CD4-positive, CD25-positive, alpha-beta regulatory T cell (primary cell): ENCODE data around the gene CDH13. TPM values are rescaled to one million over a fixed set of nuclear protein-coding genes. Genes with fewer than 3 reads are reported as not detected.

Source experiments
- ATAC-seq, 2 donors: fragments of 150-1000 bp; cut with Tn5 transposase; one replicate each; pipeline ENCODE4 v1.10.0; 2021; ENCODE audit warnings: low read depth in 2 of 2, moderate number of reproducible peaks in 2 of 2, moderate library complexity in 1 of 2
- DNase-seq, 3 donors: peaks; one replicate each; pipeline versions ENCODE4 v3.0.0 to v3.0.0-alpha.2; 2012 to 2022; ENCODE audit warnings: mixed read lengths in 1 of 3
- H3K27ac ChIP-seq: one replicate; pipeline ENCODE4 v1.7.0; 2013; ENCODE audit warnings: mild to moderate bottlenecking, low read length; ENCODE audit not compliant: insufficient read depth, poor library complexity, severe bottlenecking
- H3K27me3 ChIP-seq: one replicate; pipeline ENCODE4 v1.7.0; 2013; ENCODE audit warnings: low read length; ENCODE audit not compliant: control insufficient read depth, insufficient read depth
- H3K36me3 ChIP-seq: one replicate; pipeline ENCODE4 v1.7.0; 2013; ENCODE audit warnings: mild to moderate bottlenecking, low read length, moderate library complexity; ENCODE audit not compliant: control insufficient read depth, insufficient read depth
- H3K4me1 ChIP-seq: 2 replicates; pipeline ENCODE4 v1.7.0; 2013; ENCODE audit warnings: mild to moderate bottlenecking, low read length; ENCODE audit not compliant: insufficient read depth, control insufficient read depth, poor library complexity, severe bottlenecking
- H3K4me3 ChIP-seq: one replicate; pipeline ENCODE4 v1.7.0; 2013; ENCODE audit warnings: low read depth, mild to moderate bottlenecking, low read length, moderate library complexity
- H3K9me3 ChIP-seq, 2 experiments: 1 replicate in 1 of 2; 2 replicates in 1 of 2; pipeline ENCODE4 v1.7.0; 2013; ENCODE audit warnings: low read length in 2 of 2, mild to moderate bottlenecking in 1 of 2, moderate library complexity in 1 of 2; ENCODE audit not compliant: control insufficient read depth in 2 of 2
- H3K27ac Mint-ChIP-seq, 3 donors: one replicate each; pipeline ENCODE4 v1.8.0; 2020 to 2022; ENCODE audit warnings: mild to moderate bottlenecking in 3 of 3, mixed read lengths in 3 of 3, moderate library complexity in 2 of 3
- H3K27me3 Mint-ChIP-seq: one replicate; pipeline ENCODE4 v1.8.0; 2022; ENCODE audit warnings: mild to moderate bottlenecking, mixed read lengths
- H3K36me3 Mint-ChIP-seq: one replicate; pipeline ENCODE4 v1.8.0; 2020; ENCODE audit warnings: mixed read lengths
- H3K4me1 Mint-ChIP-seq, 4 donors: one replicate each; pipeline ENCODE4 v1.8.0; 2020 to 2022; ENCODE audit warnings: mixed read lengths in 4 of 4, mild to moderate bottlenecking in 1 of 4
- H3K4me3 Mint-ChIP-seq, 4 donors: one replicate each; pipeline ENCODE4 v1.8.0; 2020 to 2022; ENCODE audit warnings: mild to moderate bottlenecking in 4 of 4, mixed read lengths in 4 of 4, moderate library complexity in 3 of 4
- H3K9me3 Mint-ChIP-seq, 7 donors: one replicate each; pipeline ENCODE4 v1.8.0; 2020 to 2022; ENCODE audit warnings: mixed read lengths in 7 of 7, mild to moderate bottlenecking in 3 of 7, moderate library complexity in 2 of 7
- polyA plus RNA-seq, 4 donors: library from polyadenylated mRNA; unstranded; fragments of 300-500 nt; fragmentation: Illumina TruSeq; gene quantifications; one replicate each; pipeline ENCODE4 v1.2.3, GENCODE V29; 2021
- total RNA-seq: library from RNA; stranded (reverse); gene quantifications from one replicate; pipeline ENCODE4 v1.2.3, GENCODE V29; 2022

Gene CDH13
- total and polyA plus RNA-seq, 5 donors from 2014 or later: not detected

GRCh38 chr16:83214671-83215070 is 587.9 kb downstream of the CDH13 start:
- no peak overlapping the region for H3K4me3 Mint-ChIP-seq
- Histone ChIP-seq H3K27me3 (no peaks in the 10 kb centered on the region), H3K4me3 (no peak overlapping the region), H3K27ac (no peak overlapping the region), H3K4me1 (no peaks in the 10 kb centered on the region), H3K36me3 (no peaks in the 10 kb centered on the region), H3K9me3 (no peaks in the 10 kb centered on the region)
- ATAC-seq (no peak), DNase-seq (no peak)
- H3K4me1 Mint-ChIP-seq: no peaks in the 10 kb centered on the region
- no peak overlapping the region for H3K27ac Mint-ChIP-seq
- H3K9me3 Mint-ChIP-seq: peaks cover 0 to 5% (median 0%) of the 10 kb centered on the region in 7 donors
- no peaks in the 10 kb centered on the region for H3K27me3 Mint-ChIP-seq
- H3K36me3 Mint-ChIP-seq: no peaks in the 10 kb centered on the region

- H3K9me3 Mint-ChIP-seq: peaks cover 0 to 5% (median 0%) of the 10 kb centered on the region in 7 donors
Measured at GRCh38 chr16:83215406-83216001, 588.7 kb downstream of the CDH13 start.

GRCh38 chr16:83219285-83219684 is 592.5 kb downstream of the CDH13 start:
- no peaks in the 10 kb centered on the region for H3K4me1 Mint-ChIP-seq
- no peaks in the 10 kb centered on the region for H3K36me3 Mint-ChIP-seq
- Histone ChIP-seq H3K9me3 (no peaks in the 10 kb centered on the region), H3K27me3 (no peaks in the 10 kb centered on the region), H3K27ac (no peak overlapping the region), H3K4me3 (no peak overlapping the region), H3K36me3 (no peaks in the 10 kb centered on the region), H3K4me1 (no peaks in the 10 kb centered on the region)
- peaks cover 0 to 3% (median 0%) of the 10 kb centered on the region in 7 donors for H3K9me3 Mint-ChIP-seq
- no peaks in the 10 kb centered on the region for H3K27me3 Mint-ChIP-seq
- no peak overlapping the region for H3K4me3 Mint-ChIP-seq
- ATAC-seq: no peak
- no peak overlapping the region for H3K27ac Mint-ChIP-seq
- no peak for DNase-seq

More at GRCh38 chr16:83215406-83216001, 588.7 kb downstream of the CDH13 start:
- no peak overlapping the region for H3K27ac ChIP-seq
- Mint-ChIP-seq H3K27ac (no peak overlapping the region), H3K4me3 (no peak overlapping the region), H3K27me3 (no peaks in the 10 kb centered on the region), H3K4me1 (no peaks in the 10 kb centered on the region), H3K36me3 (no peaks in the 10 kb centered on the region)
- no peak for ATAC-seq
- H3K9me3 ChIP-seq: no peaks in the 10 kb centered on the region
- H3K27me3 ChIP-seq: no peaks in the 10 kb centered on the region
- peak in 1 of 3 donors; percentile 13 for DNase-seq
- no peaks in the 10 kb centered on the region for H3K36me3 ChIP-seq
- no peak overlapping the region for H3K4me3 ChIP-seq
- no peaks in the 10 kb centered on the region for H3K4me1 ChIP-seq

- Histone ChIP-seq H3K4me1 (no peaks in the 10 kb centered on the region), H3K4me3 (no peak overlapping the region), H3K9me3 (no peaks in the 10 kb centered on the region), H3K27ac (no peak overlapping the region), H3K36me3 (no peaks in the 10 kb centered on the region), H3K27me3 (no peaks in the 10 kb centered on the region)
- Mint-ChIP-seq H3K4me3 (no peak overlapping the region), H3K27me3 (no peaks in the 10 kb centered on the region), H3K27ac (no peak overlapping the region), H3K9me3 (peaks cover 0 to 3% (median 0%) of the 10 kb centered on the region in 7 donors), H3K4me1 (no peaks in the 10 kb centered on the region), H3K36me3 (no peaks in the 10 kb centered on the region)
- DNase-seq (no peak), ATAC-seq (no peak)
Measured at GRCh38 chr16:83220066-83220465, 593.3 kb downstream of the CDH13 start.

GRCh38 chr16:83224642-83225041 is 597.9 kb downstream of the CDH13 start:
- no peaks in the 10 kb centered on the region for H3K4me1 Mint-ChIP-seq
- no peaks in the 10 kb centered on the region for H3K27me3 ChIP-seq
- no peak overlapping the region for H3K4me3 ChIP-seq
- H3K36me3 ChIP-seq: no peaks in the 10 kb centered on the region
- H3K27me3 Mint-ChIP-seq: no peaks in the 10 kb centered on the region
- H3K9me3 Mint-ChIP-seq: peaks cover 0 to 5% (median 0%) of the 10 kb centered on the region in 7 donors
- no peaks in the 10 kb centered on the region for H3K9me3 ChIP-seq
- no peak for DNase-seq
- H3K27ac Mint-ChIP-seq: no peak overlapping the region
- no peak overlapping the region for H3K4me3 Mint-ChIP-seq
- no peak for ATAC-seq
- H3K36me3 Mint-ChIP-seq: no peaks in the 10 kb centered on the region
- no peak overlapping the region for H3K27ac ChIP-seq
- no peaks in the 10 kb centered on the region for H3K4me1 ChIP-seq

GRCh38 chr16:83227336-83227735 is 600.6 kb downstream of the CDH13 start:
- no peak overlapping the region for H3K4me3 Mint-ChIP-seq
- Histone ChIP-seq H3K9me3 (no peaks in the 10 kb centered on the region), H3K4me1 (no peaks in the 10 kb centered on the region), H3K27me3 (no peaks in the 10 kb centered on the region), H3K36me3 (no peaks in the 10 kb centered on the region), H3K4me3 (no peak overlapping the region), H3K27ac (no peak overlapping the region)
- H3K36me3 Mint-ChIP-seq: no peaks in the 10 kb centered on the region
- no peak overlapping the region for H3K27ac Mint-ChIP-seq
- peaks cover 0 to 5% (median 0%) of the 10 kb centered on the region in 7 donors for H3K9me3 Mint-ChIP-seq
- ATAC-seq (no peak), DNase-seq (no peak)
- H3K27me3 Mint-ChIP-seq: no peaks in the 10 kb centered on the region
- H3K4me1 Mint-ChIP-seq: no peaks in the 10 kb centered on the region

GRCh38 chr16:83231729-83232128 is 605.0 kb downstream of the CDH13 start:
- Histone ChIP-seq H3K4me3 (no peak overlapping the region), H3K27me3 (no peaks in the 10 kb centered on the region), H3K4me1 (no peaks in the 10 kb centered on the region), H3K9me3 (no peaks in the 10 kb centered on the region), H3K27ac (no peak overlapping the region), H3K36me3 (no peaks in the 10 kb centered on the region)
- H3K9me3 Mint-ChIP-seq: peaks cover 0 to 4% (median under 1%) of the 10 kb centered on the region in 7 donors
- H3K27me3 Mint-ChIP-seq: peaks cover 4% of the 10 kb centered on the region
- no peak for DNase-seq
- no peak overlapping the region for H3K27ac Mint-ChIP-seq
- no peaks in the 10 kb centered on the region for H3K4me1 Mint-ChIP-seq
- ATAC-seq: no peak
- H3K4me3 Mint-ChIP-seq: no peak overlapping the region
- H3K36me3 Mint-ChIP-seq: no peaks in the 10 kb centered on the region

GRCh38 chr16:83233153-83233552 is 606.4 kb downstream of the CDH13 start:
- no peaks in the 10 kb centered on the region for H3K36me3 ChIP-seq
- H3K9me3 ChIP-seq: no peaks in the 10 kb centered on the region
- peaks cover 4% of the 10 kb centered on the region for H3K27me3 Mint-ChIP-seq
- H3K4me1 ChIP-seq: no peaks in the 10 kb centered on the region
- no peaks in the 10 kb centered on the region for H3K4me1 Mint-ChIP-seq
- ATAC-seq (no peak), DNase-seq (no peak)
- no peaks in the 10 kb centered on the region for H3K27me3 ChIP-seq
- no peak overlapping the region for H3K4me3 Mint-ChIP-seq
- no peaks in the 10 kb centered on the region for H3K36me3 Mint-ChIP-seq
- H3K27ac Mint-ChIP-seq: no peak overlapping the region
- H3K9me3 Mint-ChIP-seq: peaks cover 0 to 4% (median 2%) of the 10 kb centered on the region in 7 donors
- no peak overlapping the region for H3K4me3 ChIP-seq
- H3K27ac ChIP-seq: no peak overlapping the region
